K562 (cell line): ENCODE results near the gene BANP. TPM values are rescaled to one million over a fixed set of nuclear protein-coding genes. Genes with fewer than 3 reads are reported as not detected.

Experiments used
- ATAC-seq: fragments of 200-7000 bp; cut with Tn5 transposase; 3 replicates; pipeline ENCODE4 v1.9.1; 2020; ENCODE audit warnings: moderate library complexity
- BruUV-seq: library from RNA; stranded (reverse); fragments of 400-500 nt; replicated peaks from 2 replicates; lab custom pipeline; 2021; lab: Mats Ljungman, UMichigan
- CTCF ChIA-PET: fragments of 300-600 bp; formaldehyde crosslinking; extraction: SDS; loops from one replicate; lab custom pipeline; 2021; ENCODE audit warnings: low intra/inter-chr PET ratio; lab: Yijun Ruan, JAX
- POLR2A ChIA-PET: fragments of 300-600, 350-650 bp; sonication (Branson Sonifier 250); formaldehyde crosslinking; extraction: SDS; loops from one replicate; lab custom pipeline; 2021; ENCODE audit warnings: antibody characterized with exemption, inconsistent platforms; lab: Yijun Ruan, JAX
- DNase-seq, 4 experiments: peaks; one replicate each; pipeline versions ENCODE4 v3.0.0 to v3.0.0-alpha.2; 2011 to 2018; ENCODE audit warnings: low spot score in 3 of 4, mixed read lengths in 3 of 4; ENCODE audit errors: extremely low read depth in 1 of 4
- FAIRE-seq: peaks from 2 replicates; lab custom pipeline; 2011; peaks lifted over from hg19 to GRCh38; lab: Jason Lieb, UNC
- H2AFZ ChIP-seq: 2 replicates; pipeline ENCODE4 v1.6.0; 2011; ENCODE audit warnings: low read depth, low read length, control low read depth, inconsistent platforms
- H3K27ac ChIP-seq: fragments of 200-600 bp; 3 replicates; pipeline ENCODE4 v1.8.0; 2011; ENCODE audit warnings: low read depth, mild to moderate bottlenecking, control low read depth, inconsistent platforms, low read length, moderate library complexity, mixed read lengths; ENCODE audit errors: extremely low read depth
- H3K27me3 ChIP-seq, 2 experiments: fragments of 300-600 bp in 1 of 2; 2 replicates in 1 of 2; 3 replicates in 1 of 2; pipeline versions ENCODE4 v1.6.0 to v1.8.0; 2011; ENCODE audit warnings: inconsistent platforms in 2 of 2, low read length in 2 of 2, mild to moderate bottlenecking in 1 of 2, mixed read lengths in 1 of 2, moderate library complexity in 1 of 2; ENCODE audit not compliant: control insufficient read depth in 2 of 2, insufficient read depth in 2 of 2
- H3K36me3 ChIP-seq: fragments of 300-600 bp; 3 replicates; pipeline ENCODE4 v1.8.0; 2011; ENCODE audit warnings: mild to moderate bottlenecking, low read length, inconsistent platforms; ENCODE audit not compliant: control insufficient read depth, insufficient read depth
- H3K4me1 ChIP-seq, 2 experiments: fragments of 200-600 bp in 1 of 2; replicated peaks in 1 of 2; 2 replicates in 1 of 2; 3 replicates in 1 of 2; pipeline versions ENCODE4 v1.5.1 to v1.8.0; 2011; ENCODE audit warnings: inconsistent platforms in 2 of 2, low read length in 2 of 2, mild to moderate bottlenecking in 1 of 2, mixed read lengths in 1 of 2, moderate library complexity in 1 of 2; ENCODE audit not compliant: control insufficient read depth in 2 of 2, insufficient read depth in 2 of 2
- H3K4me2 ChIP-seq: 2 replicates; pipeline ENCODE4 v1.6.1; 2011; ENCODE audit warnings: low read length, control low read depth, inconsistent platforms, mixed read lengths; ENCODE audit not compliant: insufficient read depth
- H3K4me3 ChIP-seq: fragments of 200-600 bp; sonication (generic), shearing (Covaris generic); 2 replicates; pipeline ENCODE4 v1.5.1; 2016; ENCODE audit warnings: control low read depth, inconsistent platforms
- H3K79me2 ChIP-seq: fragments of 200-600 bp; 3 replicates; pipeline ENCODE4 v1.8.0; 2011; ENCODE audit warnings: low read length, inconsistent platforms; ENCODE audit not compliant: control insufficient read depth, insufficient read depth
- H3K9ac ChIP-seq, 2 experiments: 2 replicates each; pipeline versions ENCODE4 v1.6.0 to v1.6.1; 2011; ENCODE audit warnings: low read depth in 2 of 2, low read length in 2 of 2, control low read depth in 1 of 2, inconsistent platforms in 1 of 2, mild to moderate bottlenecking in 1 of 2, mixed read lengths in 1 of 2; ENCODE audit not compliant: insufficient read depth in 1 of 2
- H3K9me1 ChIP-seq: one replicate; pipeline ENCODE4 v1.6.0; 2011; ENCODE audit warnings: inconsistent platforms, mild to moderate bottlenecking, low read length, moderate library complexity; ENCODE audit not compliant: control insufficient read depth, insufficient read depth
- H3K9me3 ChIP-seq: replicated peaks from 2 replicates; pipeline ENCODE4 v1.5.1; 2011; ENCODE audit warnings: low read depth, low read length, inconsistent platforms; ENCODE audit not compliant: control insufficient read depth, insufficient read depth
- H4K20me1 ChIP-seq: replicated peaks from 2 replicates; pipeline ENCODE4 v1.6.1; 2011; ENCODE audit warnings: low read length, inconsistent platforms, mixed read lengths; ENCODE audit not compliant: control insufficient read depth, insufficient read depth
- CAMTA2 ChIP-seq: fragments of 250-450 bp; sonication (Bioruptor Pico); conservative IDR thresholded peaks from 2 replicates; pipeline ENCODE4 v1.5.1; 2022
- EP300 ChIP-seq: IDR thresholded peaks from 2 replicates; pipeline ENCODE4 v1.6.1; 2012; ENCODE audit warnings: low read length, improper control_type of control experiment
- GTF2F1 ChIP-seq: IDR thresholded peaks from 2 replicates; pipeline ENCODE4 v1.6.1; 2011; ENCODE audit warnings: low read depth, low read length, improper control_type of control experiment
- NCOR1 ChIP-seq: fragments of 450-650 bp; IDR thresholded peaks from 2 replicates; pipeline ENCODE4 v1.6.1; 2016; ENCODE audit warnings: mild to moderate bottlenecking, moderate library complexity
- NR3C1 ChIP-seq: sonication (generic); formaldehyde crosslinking; IDR thresholded peaks from 2 replicates; pipeline ENCODE4 v1.8.1; 2022; ENCODE audit warnings: missing genetic modification reagents
- PYGO2 ChIP-seq: fragments of 450-650 bp; IDR thresholded peaks from 2 replicates; pipeline ENCODE4 v1.6.1; 2016; ENCODE audit warnings: mild to moderate bottlenecking, missing genetic modification characterization, moderate library complexity, missing compliant biosample characterization
- STAT5B ChIP-seq: fragments of 250-450 bp; sonication (Bioruptor Pico); IDR thresholded peaks from 2 replicates; pipeline ENCODE4 v1.8.0; 2021; ENCODE audit warnings: mild to moderate bottlenecking, inconsistent platforms
- U2AF2 ChIP-seq: fragments of 200-400 bp; formaldehyde crosslinking; optimal IDR thresholded peaks from 2 replicates; pipeline ENCODE3; 2017; ENCODE audit warnings: low read depth, mild to moderate bottlenecking, low read length
- ZKSCAN1 ChIP-seq: fragments of 150-350 bp; IDR thresholded peaks from 2 replicates; pipeline ENCODE4 v1.6.1; 2016; ENCODE audit warnings: low read depth, low read length
- ZNF174 ChIP-seq: fragments of 250-450 bp; sonication (Bioruptor Pico); IDR thresholded peaks from 2 replicates; pipeline ENCODE4 v1.4.0; 2020; ENCODE audit warnings: mild to moderate bottlenecking
- ZNF212 ChIP-seq: fragments of 450-650 bp; formaldehyde crosslinking; IDR thresholded peaks from 2 replicates; pipeline ENCODE4 v1.4.0; 2020; ENCODE audit warnings: mild to moderate bottlenecking
- ZNF263 ChIP-seq: sonication (generic); formaldehyde crosslinking; IDR thresholded peaks from 2 replicates; pipeline ENCODE4 v1.8.0; 2022; ENCODE audit warnings: mild to moderate bottlenecking, missing genetic modification reagents, borderline replicate concordance
- WGBS: fragments of 100-300 bp; shearing (Covaris generic); methylation state at CpG from one replicate; pipeline ENCODE4 v1.1.6; 2016; ENCODE audit warnings: low coverage, mixed read lengths; ENCODE audit not compliant: insufficient coverage; ENCODE audit errors: missing lambda C conversion rate; 5-methylcytosine and 5-hydroxymethylcytosine counted together
- in situ Hi-C: fragments of 300-500 bp; cut with MboI; formaldehyde crosslinking; loops from 4 replicates; pipeline ENCODE4 v1.15.0; 2018; ENCODE audit warnings: inconsistent platforms, mixed read lengths
- intact Hi-C: fragments of 100-400 bp; cut with micrococcal nuclease; formaldehyde crosslinking; loops from 2 replicates; pipeline ENCODE4 v1.14.2; 2022
- polyA plus RNA-seq, 8 experiments: library from polyadenylated mRNA; depleted of rRNA in 4 of 8; stranded (reverse) in 5 of 8; unstranded in 3 of 8; fragments of >200 nt; fragmentation: Nextera tagmentation in 2 of 8; fragmentation: Illumina TruSeq in 1 of 8; extraction: Ambion mirVana in 2 of 8; extraction: Trizol in 1 of 8; gene quantifications; 2 replicates each; pipeline versions ENCODE4 v1.2.1 to v1.2.3, GENCODE V29; 2011 to 2014; ENCODE audit warnings: inconsistent platforms in 1 of 8, missing spikeins in 1 of 8
- total RNA-seq, 7 experiments: library from RNA; depleted of rRNA in 6 of 7; stranded (reverse); fragments of >200 nt in 6 of 7; fragmentation: Illumina TruSeq in 2 of 7; extraction: Trizol in 2 of 7; gene quantifications; 2 replicates each; pipeline versions ENCODE4 v1.2.1 to v1.2.3, GENCODE V29; 2011 to 2021; ENCODE audit warnings: low replicate concordance in 1 of 7
- TF ChIP-seq, protein P1 (sequence below): fragments of 200-800 bp; sonication (Bioruptor generic); IDR thresholded peaks from 2 replicates; pipeline ENCODE4 v1.6.1; 2017; ENCODE audit warnings: missing genetic modification characterization, missing compliant biosample characterization
- TF ChIP-seq, protein P2 (sequence below), 2 experiments: fragments of 450-650 bp; IDR thresholded peaks; 2 replicates each; pipeline ENCODE4 v1.6.1; 2016; ENCODE audit warnings: mild to moderate bottlenecking in 2 of 2, borderline replicate concordance in 1 of 2, low read depth in 1 of 2, moderate library complexity in 1 of 2

Gene BANP
- total and polyA plus RNA-seq, 9 of the 15 experiments (the other 6 are each of a cell fraction or from before 2014, with no cell fraction given) = 4.6 to 22.1 (median 15.6) TPM

DNA sequence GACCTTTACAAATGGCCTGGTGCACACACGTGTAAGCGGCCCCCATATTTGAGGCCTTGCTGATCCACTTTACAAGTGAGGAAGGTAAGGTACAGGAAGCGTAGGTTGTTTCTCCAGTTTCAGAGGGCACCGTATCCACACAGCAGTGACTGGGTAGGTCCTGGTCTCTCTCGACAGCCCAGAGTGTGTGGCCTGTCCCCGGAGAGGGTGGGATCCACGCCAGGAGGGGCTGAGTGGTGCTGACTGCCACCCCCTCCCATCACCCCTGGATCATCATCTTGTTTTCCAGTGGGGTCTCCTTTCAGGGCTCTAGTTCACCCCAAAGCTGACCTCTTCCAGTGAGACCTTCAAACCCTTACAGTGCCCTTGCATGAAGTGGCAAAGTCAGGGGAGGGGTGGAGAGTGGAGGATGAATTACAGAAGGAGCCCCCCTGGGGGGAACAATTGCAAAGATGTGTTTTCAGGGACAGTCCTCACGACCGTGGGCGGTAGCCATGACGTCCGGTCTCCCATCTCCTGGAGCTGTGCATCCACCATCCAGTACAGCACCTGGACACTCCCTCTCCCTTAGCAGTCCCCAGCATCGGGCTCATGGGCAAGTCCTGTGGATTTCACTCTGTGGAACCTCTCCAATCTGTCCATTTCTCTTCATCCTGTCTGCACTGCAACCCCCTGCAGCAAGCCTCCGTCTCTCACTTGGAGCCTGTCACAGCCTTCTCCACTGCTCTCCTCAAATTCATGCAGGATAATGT is 4.5 kb upstream of the BANP start:
- H4K20me1 ChIP-seq = no peaks in the 10 kb centered on the region
- DNase-seq = no peak
- in situ Hi-C loops (no loop called here), intact Hi-C loops (no loop called here)
- WGBS = 62% methylated on average over 13 of the region's 14 CpGs
- H3K27me3 ChIP-seq = no peaks in the 10 kb centered on the region
- CTCF ChIA-PET = no interaction called here
- H3K27ac ChIP-seq = no peak overlapping the region
- no TSS peak for BruUV-seq
- H3K79me2 ChIP-seq = peaks cover 2% of the 10 kb centered on the region
- no peak overlapping the region for H3K4me2 ChIP-seq
- no peak for ATAC-seq
- POLR2A ChIA-PET = interaction anchor here (0.6 kb wide), 1 partner anchor 148 kb away, joined by 3 read pairs; no protein-coding TSS in a partner anchor
- no peak overlapping the region for H3K4me3 ChIP-seq
- H3K9ac ChIP-seq = no peak overlapping the region
- 0 out of 2 replicates have a peak overlapping the region, but pooled peaks have one; percentile 55 for H2AFZ ChIP-seq
- peaks cover 3 to 23% of the 10 kb centered on the region in 2 experiments; a peak in 4 of 5 replicates for H3K4me1 ChIP-seq
- no peaks in the 10 kb centered on the region for H3K9me1 ChIP-seq
- no peak for FAIRE-seq
- H3K9me3 ChIP-seq = no peaks in the 10 kb centered on the region
- H3K36me3 ChIP-seq = no peaks in the 10 kb centered on the region
- TF ChIP-seq PYGO2 (tag) = no peak
- TF ChIP-seq GTF2F1 = no peak
- no peak for TF ChIP-seq CAMTA2 (CRISPR knock-in tag)
- TF ChIP-seq STAT5B (CRISPR knock-in tag) = no peak
- no peak for TF ChIP-seq EP300
- no peak for TF ChIP-seq ZKSCAN1
- no peak for TF ChIP-seq ZNF263 (CRISPR knock-in tag)
- TF ChIP-seq, protein P1, sequence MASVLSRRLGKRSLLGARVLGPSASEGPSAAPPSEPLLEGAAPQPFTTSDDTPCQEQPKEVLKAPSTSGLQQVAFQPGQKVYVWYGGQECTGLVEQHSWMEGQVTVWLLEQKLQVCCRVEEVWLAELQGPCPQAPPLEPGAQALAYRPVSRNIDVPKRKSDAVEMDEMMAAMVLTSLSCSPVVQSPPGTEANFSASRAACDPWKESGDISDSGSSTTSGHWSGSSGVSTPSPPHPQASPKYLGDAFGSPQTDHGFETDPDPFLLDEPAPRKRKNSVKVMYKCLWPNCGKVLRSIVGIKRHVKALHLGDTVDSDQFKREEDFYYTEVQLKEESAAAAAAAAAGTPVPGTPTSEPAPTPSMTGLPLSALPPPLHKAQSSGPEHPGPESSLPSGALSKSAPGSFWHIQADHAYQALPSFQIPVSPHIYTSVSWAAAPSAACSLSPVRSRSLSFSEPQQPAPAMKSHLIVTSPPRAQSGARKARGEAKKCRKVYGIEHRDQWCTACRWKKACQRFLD (CRISPR knock-in tag) = no peak
- no peak for TF ChIP-seq NCOR1
- TF ChIP-seq U2AF2 = no peak
- no peak for TF ChIP-seq NR3C1 (CRISPR knock-in tag)
- TF ChIP-seq, protein P2, sequence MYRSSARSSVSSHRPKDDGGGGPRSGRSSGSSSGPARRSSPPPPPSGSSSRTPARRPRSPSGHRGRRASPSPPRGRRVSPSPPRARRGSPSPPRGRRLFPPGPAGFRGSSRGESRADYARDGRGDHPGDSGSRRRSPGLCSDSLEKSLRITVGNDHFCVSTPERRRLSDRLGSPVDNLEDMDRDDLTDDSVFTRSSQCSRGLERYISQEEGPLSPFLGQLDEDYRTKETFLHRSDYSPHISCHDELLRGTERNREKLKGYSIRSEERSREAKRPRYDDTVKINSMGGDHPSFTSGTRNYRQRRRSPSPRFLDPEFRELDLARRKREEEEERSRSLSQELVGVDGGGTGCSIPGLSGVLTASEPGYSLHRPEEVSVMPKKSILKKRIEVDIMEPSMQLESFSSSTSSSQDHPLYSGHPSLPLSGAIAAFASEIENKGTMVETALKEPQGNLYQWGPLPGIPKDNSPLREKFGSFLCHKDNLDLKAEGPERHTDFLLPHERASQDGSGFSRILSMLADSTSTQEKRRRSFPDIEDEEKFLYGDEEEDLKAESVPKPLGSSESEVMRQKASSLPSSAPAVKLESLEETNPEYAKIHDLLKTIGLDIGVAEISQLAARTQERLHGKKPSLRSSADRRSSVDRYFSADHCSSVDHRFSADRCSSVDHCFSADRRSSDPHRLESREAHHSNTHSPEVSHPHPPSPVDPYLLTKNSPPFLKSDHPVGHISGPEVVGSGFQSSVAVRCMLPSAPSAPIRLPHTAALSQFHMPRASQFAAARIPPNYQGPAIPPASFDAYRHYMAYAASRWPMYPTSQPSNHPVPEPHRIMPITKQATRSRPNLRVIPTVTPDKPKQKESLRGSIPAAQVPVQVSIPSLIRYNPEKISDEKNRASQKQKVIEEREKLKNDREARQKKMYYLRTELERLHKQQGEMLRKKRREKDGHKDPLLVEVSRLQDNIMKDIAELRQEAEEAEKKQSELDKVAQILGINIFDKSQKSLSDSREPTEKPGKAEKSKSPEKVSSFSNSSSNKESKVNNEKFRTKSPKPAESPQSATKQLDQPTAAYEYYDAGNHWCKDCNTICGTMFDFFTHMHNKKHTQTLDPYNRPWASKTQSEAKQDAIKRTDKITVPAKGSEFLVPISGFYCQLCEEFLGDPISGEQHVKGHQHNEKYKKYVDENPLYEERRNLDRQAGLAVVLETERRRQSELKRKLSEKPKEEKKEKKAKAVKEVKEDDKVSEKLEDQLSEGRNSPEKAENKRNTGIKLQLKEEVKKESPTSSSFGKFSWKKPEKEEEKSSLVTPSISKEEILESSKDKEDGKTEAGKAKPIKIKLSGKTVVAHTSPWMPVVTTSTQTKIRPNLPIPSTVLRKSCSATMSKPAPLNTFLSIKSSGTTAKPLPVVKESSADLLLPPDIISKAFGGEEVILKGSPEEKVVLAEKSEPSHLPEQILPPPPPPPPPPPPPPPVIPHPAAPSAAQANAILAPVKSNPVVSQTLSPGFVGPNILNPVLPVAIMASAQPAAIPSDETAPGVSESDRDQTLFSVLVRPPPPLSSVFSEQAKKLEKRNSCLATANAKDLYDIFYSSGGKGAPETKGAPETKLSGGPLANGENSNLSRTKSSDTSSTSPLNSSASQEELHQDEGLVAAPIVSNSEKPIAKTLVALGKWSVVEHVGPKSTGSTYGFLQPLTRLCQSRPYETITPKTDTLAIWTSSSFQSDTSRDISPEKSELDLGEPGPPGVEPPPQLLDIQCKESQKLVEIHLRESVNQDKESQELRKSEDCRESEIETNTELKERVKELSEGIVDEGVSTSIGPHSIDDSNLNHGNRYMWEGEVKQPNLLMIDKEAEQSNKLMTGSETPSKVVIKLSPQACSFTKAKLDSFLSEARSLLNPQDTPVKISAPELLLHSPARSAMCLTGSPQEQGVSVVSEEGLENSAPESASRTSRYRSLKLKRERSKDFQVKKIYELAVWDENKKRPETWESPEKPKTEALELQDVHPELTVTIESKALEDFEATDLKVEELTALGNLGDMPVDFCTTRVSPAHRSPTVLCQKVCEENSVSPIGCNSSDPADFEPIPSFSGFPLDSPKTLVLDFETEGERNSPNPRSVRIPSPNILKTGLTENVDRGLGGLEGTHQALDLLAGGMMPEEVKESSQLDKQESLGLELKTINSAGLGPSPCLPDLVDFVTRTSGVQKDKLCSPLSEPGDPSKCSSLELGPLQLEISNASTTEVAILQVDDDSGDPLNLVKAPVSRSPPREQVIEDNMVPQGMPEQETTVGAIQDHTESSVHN (IDR thresholded peaks at IDR 0.05; ENCODE audit: borderline replicate concordance in 1 of 2, low read depth in 1 of 2) = no peak
- no peak for TF ChIP-seq ZNF174 (CRISPR knock-in tag)
- TF ChIP-seq ZNF212 = no peak
